SU-DHL-6 (cell line): ENCODE data around the gene TRAPPC2.

Experiments
- EZH2phosphoT487 ChIP-seq: fragments of 200-600 bp; sonication (generic), shearing (Covaris generic); conservative IDR thresholded peaks from 2 replicates; pipeline ENCODE4 v1.6.1; 2018; ENCODE audit warnings: mild to moderate bottlenecking, antibody characterized with exemption, low read length, moderate library complexity, mixed read lengths
- TF ChIP-seq, protein P1 (sequence below): fragments of 200-600 bp; sonication (generic); IDR thresholded peaks from one replicate; pipeline ENCODE4 v1.5.1; 2017; ENCODE audit warnings: antibody characterized with exemption, mild to moderate bottlenecking, low read length, moderate library complexity; ENCODE audit not compliant: insufficient read depth, poor library complexity, severe bottlenecking

DNA sequence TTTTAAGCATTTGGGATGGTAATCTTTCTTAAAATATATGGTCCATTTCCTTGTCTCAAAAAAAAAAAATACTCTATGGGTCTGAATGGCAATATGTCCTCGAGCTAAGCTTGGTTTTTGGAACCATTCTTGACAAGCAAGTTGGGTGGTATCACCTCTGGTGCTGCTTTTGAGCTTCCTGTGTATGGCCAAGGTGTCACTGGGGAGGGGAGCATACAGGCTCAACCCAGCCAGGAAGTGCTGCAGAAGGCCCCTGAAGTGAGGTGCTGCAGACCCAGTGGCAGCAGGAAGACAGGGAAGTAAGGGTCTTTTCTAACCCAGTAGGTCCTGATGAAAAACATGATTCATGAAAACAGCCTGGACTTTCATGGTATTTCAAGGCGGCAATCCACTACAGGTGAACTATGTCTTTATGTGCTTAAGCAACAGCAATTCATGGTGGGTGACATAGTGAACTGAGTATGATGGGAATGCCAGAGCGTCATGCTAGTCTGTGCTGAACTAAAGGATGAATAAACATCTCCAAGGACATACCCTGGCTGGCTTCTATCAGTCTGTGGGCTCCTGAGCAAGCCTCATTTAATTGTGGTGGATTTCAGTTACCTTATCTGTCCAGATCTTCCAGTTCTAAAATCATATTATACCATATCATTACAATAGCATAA is 15.1 kb downstream of the TRAPPC2 start:
- TF ChIP-seq, protein P1, sequence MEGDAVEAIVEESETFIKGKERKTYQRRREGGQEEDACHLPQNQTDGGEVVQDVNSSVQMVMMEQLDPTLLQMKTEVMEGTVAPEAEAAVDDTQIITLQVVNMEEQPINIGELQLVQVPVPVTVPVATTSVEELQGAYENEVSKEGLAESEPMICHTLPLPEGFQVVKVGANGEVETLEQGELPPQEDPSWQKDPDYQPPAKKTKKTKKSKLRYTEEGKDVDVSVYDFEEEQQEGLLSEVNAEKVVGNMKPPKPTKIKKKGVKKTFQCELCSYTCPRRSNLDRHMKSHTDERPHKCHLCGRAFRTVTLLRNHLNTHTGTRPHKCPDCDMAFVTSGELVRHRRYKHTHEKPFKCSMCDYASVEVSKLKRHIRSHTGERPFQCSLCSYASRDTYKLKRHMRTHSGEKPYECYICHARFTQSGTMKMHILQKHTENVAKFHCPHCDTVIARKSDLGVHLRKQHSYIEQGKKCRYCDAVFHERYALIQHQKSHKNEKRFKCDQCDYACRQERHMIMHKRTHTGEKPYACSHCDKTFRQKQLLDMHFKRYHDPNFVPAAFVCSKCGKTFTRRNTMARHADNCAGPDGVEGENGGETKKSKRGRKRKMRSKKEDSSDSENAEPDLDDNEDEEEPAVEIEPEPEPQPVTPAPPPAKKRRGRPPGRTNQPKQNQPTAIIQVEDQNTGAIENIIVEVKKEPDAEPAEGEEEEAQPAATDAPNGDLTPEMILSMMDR, result no peak
- TF ChIP-seq EZH2phosphoT487, result no peak
